K562 (cell line): ENCODE measurements around the gene VAMP4. TPM values are rescaled to one million over a fixed set of nuclear protein-coding genes. Genes with fewer than 3 reads are reported as not detected.

Source experiments
- ARNT ChIP-seq, 2 experiments: fragments of 450-650 bp; IDR thresholded peaks; 2 replicates each; pipeline ENCODE4 v1.6.1; 2016; ENCODE audit warnings: mild to moderate bottlenecking in 1 of 2
- BRD9 ChIP-seq: fragments of 450-650 bp; IDR thresholded peaks from 2 replicates; pipeline ENCODE4 v1.6.1; 2018; ENCODE audit warnings: low read depth; ENCODE audit not compliant: partially characterized antibody
- ETV6 ChIP-seq, 3 experiments: fragments of 150-350 bp in 1 of 3; sonication (generic) in 1 of 3; formaldehyde crosslinking in 1 of 3; IDR thresholded peaks; 2 replicates each; pipeline versions ENCODE4 v1.6.1 to v1.8.0; 2014 to 2022; ENCODE audit warnings: borderline replicate concordance in 2 of 3, low read depth in 2 of 3, antibody characterized with exemption in 1 of 3, low read length in 1 of 3, mild to moderate bottlenecking in 1 of 3, missing genetic modification reagents in 1 of 3
- LEF1 ChIP-seq: fragments of 450-650 bp; IDR thresholded peaks from 2 replicates; pipeline ENCODE4 v1.6.1; 2016; ENCODE audit warnings: mild to moderate bottlenecking
- NFRKB ChIP-seq: fragments of 450-650 bp; IDR thresholded peaks from 2 replicates; pipeline ENCODE4 v1.6.1; 2016; ENCODE audit warnings: low read depth
- NUFIP1 ChIP-seq: fragments of 450-650 bp; IDR thresholded peaks from 2 replicates; pipeline ENCODE4 v1.6.1; 2018; ENCODE audit not compliant: partially characterized antibody
- PML ChIP-seq: IDR thresholded peaks from 2 replicates; pipeline ENCODE4 v1.6.1; 2012; ENCODE audit warnings: low read length, inconsistent platforms
- POLR2B ChIP-seq: fragments of 450-650 bp; IDR thresholded peaks from 2 replicates; pipeline ENCODE4 v1.6.1; 2018; ENCODE audit warnings: low read depth; ENCODE audit not compliant: partially characterized antibody
- RBM15 ChIP-seq: fragments of 200-400 bp; formaldehyde crosslinking; IDR thresholded peaks from 2 replicates; pipeline ENCODE4 v1.6.1; 2018; ENCODE audit warnings: mild to moderate bottlenecking, low read length, moderate library complexity; ENCODE audit not compliant: insufficient read depth
- RBM25 ChIP-seq: fragments of 200-400 bp; formaldehyde crosslinking; IDR thresholded peaks from 2 replicates; pipeline ENCODE4 v1.6.1; 2018; ENCODE audit warnings: low read length, low read depth, moderate library complexity; ENCODE audit not compliant: severe bottlenecking
- RFX7 ChIP-seq: fragments of 250-450 bp; sonication (Bioruptor Pico); IDR thresholded peaks from 2 replicates; pipeline ENCODE4 v1.5.1; 2021; ENCODE audit warnings: mild to moderate bottlenecking
- RNF2 ChIP-seq: sonication (generic); IDR thresholded peaks from 2 replicates; pipeline ENCODE4 v1.6.1; 2016
- SMARCA5 ChIP-seq: fragments of 450-650 bp; IDR thresholded peaks from 2 replicates; pipeline ENCODE4 v1.6.1; 2016
- SMARCC2 ChIP-seq: fragments of 450-650 bp; IDR thresholded peaks from 2 replicates; pipeline ENCODE4 v1.6.1; 2017; ENCODE audit warnings: antibody characterized with exemption, moderate library complexity, mild to moderate bottlenecking, low read depth
- SMARCE1 ChIP-seq: fragments of 450-650 bp; IDR thresholded peaks from 2 replicates; pipeline ENCODE4 v1.7.1; 2016; ENCODE audit warnings: mild to moderate bottlenecking
- TAF7 ChIP-seq: fragments of 450-650 bp; IDR thresholded peaks from 2 replicates; pipeline ENCODE4 v1.6.1; 2016; ENCODE audit warnings: missing genetic modification characterization, missing compliant biosample characterization
- TAF9B ChIP-seq: fragments of 450-650 bp; IDR thresholded peaks from 2 replicates; pipeline ENCODE4 v1.6.1; 2018; ENCODE audit warnings: mild to moderate bottlenecking; ENCODE audit not compliant: partially characterized antibody
- TARDBP ChIP-seq: fragments of 450-650 bp; IDR thresholded peaks from 2 replicates; pipeline ENCODE4 v1.6.1; 2016
- TEAD2 ChIP-seq: fragments of 450-650 bp; IDR thresholded peaks from 2 replicates; pipeline ENCODE4 v1.6.1; 2016; ENCODE audit warnings: missing genetic modification characterization, control low read depth, missing compliant biosample characterization
- ZBTB7A ChIP-seq: IDR thresholded peaks from 2 replicates; pipeline ENCODE4 v1.6.1; 2011; ENCODE audit warnings: low read depth, mild to moderate bottlenecking, low read length, moderate library complexity, borderline replicate concordance; ENCODE audit not compliant: control insufficient read depth
- ZEB2 ChIP-seq: fragments of 450-650 bp; IDR thresholded peaks from 2 replicates; pipeline ENCODE4 v1.6.1; 2016
- ZNF175 ChIP-seq: fragments of 200-800 bp; sonication (Bioruptor generic); IDR thresholded peaks from 2 replicates; pipeline ENCODE4 v1.6.1; 2016; ENCODE audit warnings: low read depth, mild to moderate bottlenecking, missing genetic modification characterization, missing compliant biosample characterization
- ZNF24 ChIP-seq: fragments of 450-650 bp; IDR thresholded peaks from 2 replicates; pipeline ENCODE4 v1.6.1; 2016
- ZNF589 ChIP-seq: fragments of 200-800 bp; sonication (Bioruptor generic); IDR thresholded peaks from 2 replicates; pipeline ENCODE4 v1.6.1; 2016; ENCODE audit warnings: low read depth, missing genetic modification characterization, missing compliant biosample characterization
- ZNF707 ChIP-seq: fragments of 250-450 bp; sonication (Bioruptor Pico); conservative IDR thresholded peaks from 2 replicates; pipeline ENCODE4 v1.8.0; 2022; ENCODE audit warnings: inconsistent platforms, mild to moderate bottlenecking, moderate library complexity
- ZZZ3 ChIP-seq: fragments of 450-650 bp; IDR thresholded peaks from 2 replicates; pipeline ENCODE4 v1.6.1; 2016; ENCODE audit warnings: antibody characterized with exemption, mild to moderate bottlenecking, moderate library complexity
- polyA plus RNA-seq, 8 experiments: library from polyadenylated mRNA; depleted of rRNA in 4 of 8; stranded (reverse) in 5 of 8; unstranded in 3 of 8; fragments of >200 nt; fragmentation: Nextera tagmentation in 2 of 8; fragmentation: Illumina TruSeq in 1 of 8; extraction: Ambion mirVana in 2 of 8; extraction: Trizol in 1 of 8; gene quantifications; 2 replicates each; pipeline versions ENCODE4 v1.2.1 to v1.2.3, GENCODE V29; 2011 to 2014; ENCODE audit warnings: inconsistent platforms in 1 of 8, missing spikeins in 1 of 8
- total RNA-seq, 7 experiments: library from RNA; depleted of rRNA in 6 of 7; stranded (reverse); fragments of >200 nt in 6 of 7; fragmentation: Illumina TruSeq in 2 of 7; extraction: Trizol in 2 of 7; gene quantifications; 2 replicates each; pipeline versions ENCODE4 v1.2.1 to v1.2.3, GENCODE V29; 2011 to 2021; ENCODE audit warnings: low replicate concordance in 1 of 7
- TF ChIP-seq, protein P1 (sequence below): sonication (generic); formaldehyde crosslinking; IDR thresholded peaks from 2 replicates; pipeline ENCODE4 v1.8.1; 2023; ENCODE audit warnings: missing genetic modification reagents, mild to moderate bottlenecking, borderline replicate concordance

VAMP4 gene
- total and polyA plus RNA-seq, 9 of the 15 experiments (the other 6 are each of a cell fraction or from before 2014, with no cell fraction given): 3.3 to 21.4 (median 11.9) TPM

DNA sequence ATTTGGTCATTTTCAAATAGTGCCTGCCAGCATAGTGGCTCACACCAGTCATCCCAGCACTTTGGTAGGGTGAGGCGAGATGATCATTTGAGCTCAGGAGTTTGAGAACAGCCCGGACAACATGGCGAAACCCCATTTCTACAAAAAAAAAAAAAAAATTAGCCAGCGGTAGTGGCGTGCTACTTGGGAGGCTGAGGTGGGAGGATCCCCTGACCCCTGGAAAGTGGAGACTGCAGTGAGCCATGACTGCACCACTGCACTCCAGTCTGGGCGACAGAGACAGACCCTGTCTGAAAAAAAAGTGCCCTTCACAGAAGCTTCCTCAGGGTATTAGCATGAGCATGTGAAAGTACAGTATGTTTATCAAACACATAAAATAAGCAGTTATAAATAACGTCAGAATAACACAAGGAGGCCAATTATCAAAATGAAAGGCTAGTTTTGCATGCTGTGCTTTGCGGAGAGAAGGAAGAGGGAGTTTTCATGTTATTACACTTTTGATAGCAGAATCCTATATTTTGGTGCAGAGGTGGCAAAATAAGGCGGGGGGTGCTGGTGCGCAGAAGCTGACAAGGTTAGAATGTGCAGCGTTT is 38.8 kb upstream of the VAMP4 start (continued):
- TF ChIP-seq, protein P1, sequence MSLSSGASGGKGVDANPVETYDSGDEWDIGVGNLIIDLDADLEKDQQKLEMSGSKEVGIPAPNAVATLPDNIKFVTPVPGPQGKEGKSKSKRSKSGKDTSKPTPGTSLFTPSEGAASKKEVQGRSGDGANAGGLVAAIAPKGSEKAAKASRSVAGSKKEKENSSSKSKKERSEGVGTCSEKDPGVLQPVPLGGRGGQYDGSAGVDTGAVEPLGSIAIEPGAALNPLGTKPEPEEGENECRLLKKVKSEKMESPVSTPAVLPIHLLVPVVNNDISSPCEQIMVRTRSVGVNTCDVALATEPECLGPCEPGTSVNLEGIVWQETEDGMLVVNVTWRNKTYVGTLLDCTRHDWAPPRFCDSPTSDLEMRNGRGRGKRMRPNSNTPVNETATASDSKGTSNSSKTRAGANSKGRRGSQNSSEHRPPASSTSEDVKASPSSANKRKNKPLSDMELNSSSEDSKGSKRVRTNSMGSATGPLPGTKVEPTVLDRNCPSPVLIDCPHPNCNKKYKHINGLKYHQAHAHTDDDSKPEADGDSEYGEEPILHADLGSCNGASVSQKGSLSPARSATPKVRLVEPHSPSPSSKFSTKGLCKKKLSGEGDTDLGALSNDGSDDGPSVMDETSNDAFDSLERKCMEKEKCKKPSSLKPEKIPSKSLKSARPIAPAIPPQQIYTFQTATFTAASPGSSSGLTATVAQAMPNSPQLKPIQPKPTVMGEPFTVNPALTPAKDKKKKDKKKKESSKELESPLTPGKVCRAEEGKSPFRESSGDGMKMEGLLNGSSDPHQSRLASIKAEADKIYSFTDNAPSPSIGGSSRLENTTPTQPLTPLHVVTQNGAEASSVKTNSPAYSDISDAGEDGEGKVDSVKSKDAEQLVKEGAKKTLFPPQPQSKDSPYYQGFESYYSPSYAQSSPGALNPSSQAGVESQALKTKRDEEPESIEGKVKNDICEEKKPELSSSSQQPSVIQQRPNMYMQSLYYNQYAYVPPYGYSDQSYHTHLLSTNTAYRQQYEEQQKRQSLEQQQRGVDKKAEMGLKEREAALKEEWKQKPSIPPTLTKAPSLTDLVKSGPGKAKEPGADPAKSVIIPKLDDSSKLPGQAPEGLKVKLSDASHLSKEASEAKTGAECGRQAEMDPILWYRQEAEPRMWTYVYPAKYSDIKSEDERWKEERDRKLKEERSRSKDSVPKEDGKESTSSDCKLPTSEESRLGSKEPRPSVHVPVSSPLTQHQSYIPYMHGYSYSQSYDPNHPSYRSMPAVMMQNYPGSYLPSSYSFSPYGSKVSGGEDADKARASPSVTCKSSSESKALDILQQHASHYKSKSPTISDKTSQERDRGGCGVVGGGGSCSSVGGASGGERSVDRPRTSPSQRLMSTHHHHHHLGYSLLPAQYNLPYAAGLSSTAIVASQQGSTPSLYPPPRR (CRISPR knock-in tag): 0 out of 2 replicates have a peak, but pooled peaks have one; percentile 51
- peak; percentile 56; the same call in 1 of the 2 replicates for TF ChIP-seq SMARCA5
- TF ChIP-seq PML: 0 out of 2 replicates have a peak, but pooled peaks have one; percentile 21
- no peak for TF ChIP-seq ZNF707 (CRISPR knock-in tag)
- no peak for TF ChIP-seq RBM15
- TF ChIP-seq SMARCC2: peak; percentile 40; the same call in 1 of the 2 replicates
- TF ChIP-seq BRD9: peak; percentile 54
- peak; percentile 32; the same call in 1 of the 2 replicates for TF ChIP-seq ZNF589 (CRISPR knock-in tag)
- 0 out of 2 replicates have a peak, but pooled peaks have one; percentile 7 for TF ChIP-seq ZNF24
- TF ChIP-seq RFX7: peak; percentile 56; the same call in 1 of the 2 replicates
- peak; percentile 60 for TF ChIP-seq TAF9B
- peak; percentile 69; the same call in 1 of the 2 replicates for TF ChIP-seq SMARCE1
- TF ChIP-seq ZNF175 (CRISPR knock-in tag): peak; percentile 80; the same call in 1 of the 2 replicates
- TF ChIP-seq RNF2: no peak
- no peak for TF ChIP-seq ZBTB7A
- peak; percentile 57 for TF ChIP-seq LEF1
- TF ChIP-seq TARDBP: no peak; the same call in 1 of the 2 replicates
- TF ChIP-seq ETV6 (IDR thresholded peaks at IDR 0.05; ENCODE audit: borderline replicate concordance in 1 of 2, low read depth in 2 of 2, low read length in 1 of 2): 0 out of 4 replicates have a peak, but pooled peaks of 1 of the 2 experiments have one; percentile 40
- no peak for TF ChIP-seq ETV6 (CRISPR knock-in tag; IDR thresholded peaks at IDR 0.05; ENCODE audit: borderline replicate concordance)
- peak; percentile 75 for TF ChIP-seq TAF7 (tag)
- TF ChIP-seq NUFIP1: no peak
- TF ChIP-seq RBM25: peak; percentile 22
- peak; percentile 53 to 86; a peak in 2 of 4 replicates for TF ChIP-seq ARNT (IDR thresholded peaks at IDR 0.05)
- TF ChIP-seq POLR2B: peak; percentile 64
- 0 out of 2 replicates have a peak, but pooled peaks have one; percentile 20 for TF ChIP-seq TEAD2
- TF ChIP-seq ZZZ3: no peak
- TF ChIP-seq NFRKB: peak; percentile 82; the same call in 1 of the 2 replicates
- peak; percentile 46; the same call in 1 of the 2 replicates for TF ChIP-seq ZEB2
